Right kidney (tissue), 1 donor: ENCODE measurements around the gene ZNF423.

ENCODE experiments used
- DNase-seq: peaks from one replicate; pipeline ENCODE4 v3.0.0-alpha.2; 2016

The ZNF423 gene

DNA sequence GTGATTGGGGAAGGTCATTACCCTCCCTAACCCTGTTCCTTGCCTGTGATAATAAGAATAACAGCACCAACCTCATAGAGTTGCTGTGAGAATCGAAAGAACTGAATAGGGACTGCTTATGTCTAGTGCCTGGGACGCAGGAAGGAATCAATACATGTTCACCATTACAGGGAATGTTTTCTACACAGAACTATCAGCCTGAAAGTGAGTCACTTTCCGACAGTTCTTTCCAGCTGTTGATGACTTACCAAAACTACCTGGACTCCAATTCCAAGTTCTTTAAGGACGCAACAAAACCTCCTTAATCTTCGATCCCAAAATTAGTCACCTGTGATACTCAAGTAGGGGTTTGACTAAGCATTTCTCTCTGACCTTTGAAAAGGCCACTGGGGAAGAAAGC, 29.4 kb downstream of the ZNF423 start:
- DNase-seq = no peak

- DNase-seq = no peak
These were observed 30.9 kb downstream of the ZNF423 start for GRCh38 chr16:49825041-49825440.

GRCh38 chr16:49824593-49824992, 31.3 kb downstream of the ZNF423 start:
- no peak for DNase-seq

GRCh38 chr16:49822649-49823370, 33.1 kb downstream of the ZNF423 start:
- DNase-seq = no peak

DNA sequence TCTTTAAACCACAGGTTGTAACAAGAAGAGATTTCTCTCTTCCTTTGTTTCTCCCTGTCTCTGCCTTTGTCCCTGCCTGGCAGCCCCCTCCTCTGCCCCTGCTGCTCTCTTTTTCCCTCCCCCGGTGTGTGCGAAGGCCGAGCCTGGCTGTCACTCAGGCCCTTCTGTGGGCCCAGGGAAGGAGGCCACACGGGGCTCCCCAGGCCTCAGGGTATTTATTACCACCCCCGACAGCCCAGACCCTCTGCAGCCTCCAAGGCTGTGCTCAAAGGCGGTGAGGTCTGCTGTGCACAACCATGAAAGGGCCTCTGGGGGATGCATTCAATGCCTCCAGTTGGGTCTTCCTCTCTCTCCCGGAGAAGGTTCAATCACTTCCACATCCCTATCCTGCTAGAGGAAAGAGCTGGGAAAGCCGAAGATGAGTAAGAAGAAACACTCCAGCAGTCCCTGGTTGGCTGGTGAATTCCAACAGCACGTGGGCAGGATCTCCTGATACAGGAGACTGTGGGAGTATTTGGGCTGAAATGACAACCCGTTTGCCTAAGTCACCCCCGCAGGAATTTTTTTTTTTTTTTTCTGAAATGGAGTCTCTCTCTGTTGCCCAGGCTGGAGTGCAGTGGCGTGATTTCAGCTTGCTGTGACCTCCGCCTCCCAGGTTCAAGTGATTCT, 34.2 kb downstream of the ZNF423 start:
- no peak for DNase-seq

- no peak for DNase-seq
These were observed 34.8 kb downstream of the ZNF423 start for GRCh38 chr16:49821156-49821555.

- no peak for DNase-seq
These were observed 38.0 kb downstream of the ZNF423 start for GRCh38 chr16:49817754-49818507.

DNA sequence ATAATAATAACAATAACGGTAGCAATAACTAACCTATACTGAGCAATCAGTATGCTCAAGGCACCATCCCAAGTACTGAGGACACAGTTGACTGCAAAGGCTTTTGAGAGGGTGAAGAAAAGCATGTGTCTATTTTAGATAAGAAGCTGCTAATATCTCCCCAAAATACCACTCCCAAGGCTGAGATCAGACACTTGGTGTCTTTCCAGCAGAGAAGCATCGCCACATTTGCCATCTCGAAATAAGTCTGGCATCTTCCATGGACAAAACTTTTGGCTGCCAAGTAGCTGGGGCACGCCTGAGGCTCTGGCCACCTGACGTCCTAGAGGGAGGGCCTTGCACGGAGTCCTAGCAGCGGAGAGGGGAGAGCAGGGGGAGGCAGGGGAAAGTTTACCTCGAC, 39.0 kb downstream of the ZNF423 start:
- no peak for DNase-seq

- no peak for DNase-seq
These were observed 44.1 kb downstream of the ZNF423 start for GRCh38 chr16:49811644-49812334.

GRCh38 chr16:49810831-49811230, 45.1 kb downstream of the ZNF423 start:
- no peak for DNase-seq

GRCh38 chr16:49809561-49809960, 46.4 kb downstream of the ZNF423 start:
- no peak for DNase-seq

DNA sequence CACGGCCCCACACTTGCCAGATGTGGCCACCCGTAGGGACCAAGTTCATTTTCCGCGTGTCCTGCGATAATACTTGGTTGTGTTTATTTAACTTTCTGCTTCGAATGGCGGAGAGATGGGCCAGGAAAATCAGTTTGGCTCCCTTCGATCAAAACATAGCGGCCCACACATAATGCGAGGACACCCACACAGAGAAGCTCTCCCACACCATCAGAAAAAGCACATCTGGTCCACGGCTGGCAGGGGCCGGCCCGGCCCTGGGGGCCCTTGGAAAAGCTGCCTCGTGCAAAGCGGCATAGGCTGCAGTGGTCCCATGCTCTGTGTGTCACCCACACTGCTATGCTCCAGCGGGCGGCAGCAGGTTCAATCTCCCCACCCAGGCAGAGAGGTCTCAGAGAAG, 46.9 kb downstream of the ZNF423 start:
- no peak for DNase-seq

GRCh38 chr16:49806446-49806845, 49.5 kb downstream of the ZNF423 start:
- DNase-seq = no peak

- no peak for DNase-seq
These were observed 54.6 kb downstream of the ZNF423 start for GRCh38 chr16:49801290-49801689.

DNA sequence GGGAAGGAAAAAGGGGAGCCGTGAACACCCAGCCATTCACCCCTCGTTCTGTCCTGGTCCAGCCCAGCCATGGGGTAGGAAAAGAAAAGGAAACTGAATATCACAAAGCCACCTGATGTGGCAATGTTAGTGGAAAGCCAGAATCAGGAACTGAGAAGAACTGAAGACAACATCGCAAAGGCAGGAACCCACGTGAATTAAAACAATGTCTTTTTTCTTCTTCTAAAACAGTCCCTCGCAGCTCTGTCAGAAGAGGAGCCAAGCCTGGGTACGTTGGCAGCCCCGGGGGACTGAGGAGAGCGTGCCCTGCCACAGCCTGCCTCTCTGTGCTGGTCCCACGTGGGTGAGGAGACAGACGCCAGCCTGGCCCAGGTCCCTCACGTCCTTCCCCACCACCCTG, 55.0 kb downstream of the ZNF423 start:
- no peak for DNase-seq

- DNase-seq = no peak
These were observed 55.5 kb downstream of the ZNF423 start for GRCh38 chr16:49800441-49800840.

GRCh38 chr16:49799172-49799571, 56.7 kb downstream of the ZNF423 start:
- no peak for DNase-seq

GRCh38 chr16:49795513-49795912, 60.4 kb downstream of the ZNF423 start:
- no peak for DNase-seq

- no peak for DNase-seq
These were observed 62.7 kb downstream of the ZNF423 start for GRCh38 chr16:49793244-49793643.

GRCh38 chr16:49789616-49790015, 66.3 kb downstream of the ZNF423 start:
- no peak for DNase-seq

DNA sequence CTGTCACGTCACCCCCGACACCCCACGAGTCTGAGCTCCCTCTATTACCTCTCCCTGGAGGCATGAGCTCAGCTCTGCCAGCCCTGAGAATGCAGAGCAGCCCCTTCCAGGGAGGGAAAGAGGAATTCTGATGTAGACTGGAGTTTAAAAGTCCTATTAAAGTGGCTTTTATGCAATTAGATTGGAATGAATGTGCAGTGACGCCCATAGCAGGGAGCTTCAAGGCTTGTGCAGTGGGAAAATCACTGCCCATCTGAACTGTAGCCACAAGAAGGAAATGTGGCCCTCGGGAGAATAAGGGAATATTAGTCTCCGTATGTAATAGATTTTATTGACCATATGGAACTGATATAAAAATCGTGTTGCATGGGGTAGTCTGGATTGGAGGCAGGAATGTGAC, 66.9 kb downstream of the ZNF423 start:
- no peak for DNase-seq

DNA sequence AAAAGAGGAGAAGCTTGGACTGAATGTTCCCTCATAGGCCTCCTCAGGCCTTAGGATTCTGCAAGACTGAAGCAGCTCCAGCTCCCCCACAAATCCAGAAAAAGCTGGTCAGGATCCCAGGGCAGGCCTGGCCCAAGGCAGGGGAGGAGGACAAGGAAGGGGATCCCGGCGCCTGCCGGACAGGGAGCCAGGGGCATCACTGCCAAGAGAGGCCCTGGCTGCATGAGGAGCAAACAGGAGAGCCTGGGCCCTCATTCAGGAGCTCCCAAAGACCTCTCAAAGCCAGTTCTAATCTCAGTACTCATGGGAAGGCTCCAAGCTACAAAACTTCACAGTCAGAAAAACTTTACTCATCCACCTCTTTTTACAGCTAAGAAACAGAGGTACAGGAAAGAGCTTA, 67.3 kb downstream of the ZNF423 start:
- DNase-seq = no peak
